ENCODE data around the gene DYRK1B.
"Not testable (repeated sequence)": the region's sequence is repeated elsewhere in the genome, so short reads cannot be mapped to it uniquely, and the experiment has no call there.

The DYRK1B gene

DNA sequence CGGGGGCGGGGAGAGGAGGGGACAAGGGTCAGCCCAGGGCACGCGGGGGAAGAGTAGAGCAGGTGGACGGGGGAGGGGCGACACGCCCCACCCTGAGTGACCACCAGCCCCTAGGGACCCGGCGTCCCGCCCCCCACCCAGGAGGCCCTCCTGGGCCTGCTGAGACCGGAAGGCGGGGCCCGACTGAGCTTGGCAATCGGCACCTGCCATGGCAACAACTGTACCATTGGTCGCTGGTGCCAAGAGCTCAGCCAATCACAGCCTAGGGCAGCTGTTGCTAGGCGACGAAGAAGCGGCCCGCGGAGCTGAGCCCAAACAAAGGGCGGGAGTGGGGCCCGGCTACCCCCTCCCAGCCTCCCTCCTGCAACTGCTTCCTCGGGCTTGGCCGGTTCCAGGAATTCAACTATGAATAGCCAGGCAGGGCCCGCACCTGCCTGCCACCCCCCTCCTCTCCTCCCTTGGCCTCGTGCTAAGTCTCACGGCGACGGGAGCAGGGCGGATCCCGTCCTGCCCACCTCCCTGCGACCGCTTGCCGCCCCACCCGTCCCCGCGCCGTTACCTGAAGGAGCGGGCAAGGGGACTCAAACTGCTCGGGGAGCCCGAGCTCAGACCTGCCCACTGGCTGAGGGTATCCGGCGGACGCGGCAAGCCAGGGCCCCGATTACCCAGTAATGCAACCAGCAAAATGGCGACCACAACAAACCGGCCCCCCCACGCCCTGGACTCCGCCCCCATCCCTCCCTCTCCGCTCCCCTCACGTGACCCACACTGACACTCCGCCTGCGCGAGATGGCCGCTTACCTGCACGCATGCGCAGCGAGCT lies at the start of gene DYRK1B:
TSS of gene DYRK1B (minus strand) at position 699 of the 823 bp plus-strand sequence. CDS start 2,295 bp downstream, outside the sequence.
- peak; percentile 91 to 95 for DNase-seq (ENCODE audit: extremely low read depth in 1 of 2, low read depth in 1 of 2)

GRCh38 chr19:39882645-39883044 lies 48.7 kb upstream of the DYRK1B start:
- not testable (repeated sequence) for DNase-seq (ENCODE audit: extremely low read depth in 1 of 2, low read depth in 1 of 2)

- peak in 1 of 2 donors; percentile 15 for DNase-seq (ENCODE audit: extremely low read depth in 1 of 2, low read depth in 1 of 2)
Measured at GRCh38 chr19:39881495-39882110, 47.6 kb upstream of the DYRK1B start.

DNA sequence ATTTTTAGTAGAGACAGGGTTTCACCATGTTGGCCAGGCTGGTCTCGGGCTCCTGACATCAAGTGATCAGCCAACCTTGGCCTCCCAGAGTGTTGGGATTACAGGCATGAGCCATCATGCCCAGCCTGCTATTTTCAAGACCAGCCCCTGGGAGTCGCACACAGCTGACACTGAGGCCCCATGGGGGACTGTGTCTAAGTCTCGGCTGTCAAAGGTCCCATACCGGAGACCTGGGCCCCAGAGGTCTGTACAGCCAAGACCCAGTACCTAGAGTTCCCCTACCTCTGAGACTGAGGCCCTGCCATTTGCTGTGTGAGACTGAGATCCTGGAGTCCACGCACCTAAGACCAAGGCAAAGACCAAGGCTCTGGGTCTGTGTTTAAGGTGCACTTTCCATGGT lies 46.3 kb upstream of the DYRK1B start:
- DNase-seq (ENCODE audit: extremely low read depth in 1 of 2, low read depth in 1 of 2): not testable (repeated sequence)

GRCh38 chr19:39879796-39880195 lies 45.8 kb upstream of the DYRK1B start:
- DNase-seq (ENCODE audit: extremely low read depth in 1 of 2, low read depth in 1 of 2): not testable (repeated sequence)

DNA sequence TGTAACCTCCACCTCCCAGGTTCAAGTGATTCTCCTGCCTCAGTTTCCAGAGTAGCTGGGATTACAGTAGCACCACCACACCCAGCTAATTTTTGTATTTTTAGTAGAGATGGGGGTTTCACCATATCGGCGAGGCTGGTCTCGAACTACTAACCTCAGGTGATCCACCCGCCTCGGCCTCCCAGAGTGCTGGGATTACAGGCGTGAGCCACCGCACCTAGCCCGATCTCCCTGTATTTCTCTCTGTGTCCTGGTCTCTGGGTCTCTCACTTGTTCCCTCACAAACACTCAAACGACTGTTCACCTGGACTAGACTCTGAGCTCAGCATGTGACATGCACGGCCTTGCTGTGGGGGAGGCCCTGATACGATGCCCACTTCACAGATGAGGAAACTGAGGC lies 44.9 kb upstream of the DYRK1B start:
- not testable (repeated sequence) for DNase-seq (ENCODE audit: extremely low read depth in 1 of 2, low read depth in 1 of 2)

DNA sequence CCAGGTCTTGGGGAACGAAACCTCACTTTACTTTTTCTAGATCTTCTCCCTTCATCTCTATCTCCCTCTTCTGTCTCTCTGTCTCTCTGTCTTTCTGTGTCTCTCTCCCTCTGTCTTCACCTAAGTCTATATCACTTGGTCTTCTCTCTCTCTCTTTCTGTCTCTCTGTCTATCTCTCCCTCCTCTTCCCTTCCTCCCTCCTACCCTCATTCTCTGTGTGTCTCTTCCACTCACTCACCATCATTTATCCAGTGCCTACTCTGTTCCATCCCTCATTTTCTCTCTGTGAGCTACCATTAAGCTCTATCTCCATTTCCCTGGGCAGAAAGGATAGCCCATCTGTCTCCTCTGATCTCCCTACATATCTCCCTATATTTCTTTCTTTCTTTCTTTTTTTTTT lies 44.4 kb upstream of the DYRK1B start:
- DNase-seq (ENCODE audit: extremely low read depth in 1 of 2, low read depth in 1 of 2): no peak

DNA sequence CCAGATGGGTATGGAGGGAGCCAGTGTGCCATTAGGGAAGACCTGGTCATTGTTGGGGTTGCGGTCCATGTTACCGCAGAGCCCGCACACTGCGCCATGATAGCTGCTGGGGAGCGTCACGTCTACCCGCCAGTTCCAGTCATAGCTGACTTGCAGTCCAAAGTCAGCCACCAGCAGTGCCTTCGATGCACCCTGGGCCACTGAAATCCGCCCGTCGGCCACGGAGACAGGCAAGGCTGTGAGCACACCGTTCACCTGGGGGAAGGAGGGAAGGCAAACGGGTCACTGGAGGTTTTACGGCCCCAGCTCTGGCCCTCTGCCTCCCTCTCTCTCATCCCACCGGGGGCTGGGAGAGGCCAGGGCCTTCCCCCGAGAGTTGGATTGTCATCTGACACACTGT lies 44.0 kb upstream of the DYRK1B start:
- not testable (repeated sequence) for DNase-seq (ENCODE audit: extremely low read depth in 1 of 2, low read depth in 1 of 2)

- DNase-seq (ENCODE audit: extremely low read depth in 1 of 2, low read depth in 1 of 2): not testable (repeated sequence)
Measured at GRCh38 chr19:39877488-39877887, 43.5 kb upstream of the DYRK1B start.

DNA sequence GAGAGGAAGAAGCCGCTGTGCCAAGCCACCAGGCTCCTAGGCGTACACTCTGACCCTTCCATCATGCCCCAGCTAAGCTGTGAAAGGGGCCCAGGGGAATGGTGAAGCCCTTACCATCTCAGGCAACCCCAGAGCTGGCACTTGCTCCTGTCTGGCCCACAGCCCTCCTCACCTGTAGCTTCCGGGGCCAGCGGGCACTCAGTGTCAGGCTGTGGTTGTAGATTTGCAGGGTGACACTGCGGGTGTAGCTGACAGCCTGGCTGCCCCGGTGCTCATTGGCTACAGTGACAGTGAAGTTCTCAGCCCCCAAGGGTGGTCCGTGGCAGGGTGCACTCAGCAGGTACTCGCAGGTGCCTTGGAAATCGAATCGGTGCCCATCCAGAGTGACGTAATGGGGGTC lies 42.5 kb upstream of the DYRK1B start:
- not testable (repeated sequence) for DNase-seq (ENCODE audit: extremely low read depth in 1 of 2, low read depth in 1 of 2)

- not testable (repeated sequence) for DNase-seq (ENCODE audit: extremely low read depth in 1 of 2, low read depth in 1 of 2)
Measured at GRCh38 chr19:39875401-39875864, 41.5 kb upstream of the DYRK1B start.

- DNase-seq (ENCODE audit: extremely low read depth in 1 of 2, low read depth in 1 of 2): no peak
Measured at GRCh38 chr19:39874404-39874803, 40.4 kb upstream of the DYRK1B start.

GRCh38 chr19:39873385-39873784 lies 39.4 kb upstream of the DYRK1B start:
- no peak for DNase-seq (ENCODE audit: extremely low read depth in 1 of 2, low read depth in 1 of 2)

GRCh38 chr19:39871886-39872866 lies 38.2 kb upstream of the DYRK1B start:
- DNase-seq (ENCODE audit: extremely low read depth in 1 of 2, low read depth in 1 of 2): no peak

DNA sequence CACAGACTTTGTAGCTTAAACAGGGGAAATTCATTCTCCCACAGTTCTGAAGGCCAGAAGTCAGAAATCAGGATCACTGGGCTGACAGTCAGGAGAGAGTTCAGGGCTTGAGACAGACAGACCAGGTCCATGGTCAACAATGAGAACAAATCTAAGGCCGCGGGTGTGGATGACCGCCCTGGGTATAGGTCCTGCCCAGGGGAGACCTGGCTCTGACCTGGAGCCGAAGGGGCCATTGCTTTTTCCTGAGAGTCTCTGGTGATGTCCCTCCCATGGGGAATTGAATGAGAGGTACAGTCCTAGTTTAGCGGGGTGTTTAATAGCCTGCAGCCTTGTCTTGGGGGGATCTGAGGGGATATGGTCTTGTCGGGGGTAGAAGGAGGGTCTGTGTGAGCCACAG lies 37.4 kb upstream of the DYRK1B start:
- no peak for DNase-seq (ENCODE audit: extremely low read depth in 1 of 2, low read depth in 1 of 2)

DNA sequence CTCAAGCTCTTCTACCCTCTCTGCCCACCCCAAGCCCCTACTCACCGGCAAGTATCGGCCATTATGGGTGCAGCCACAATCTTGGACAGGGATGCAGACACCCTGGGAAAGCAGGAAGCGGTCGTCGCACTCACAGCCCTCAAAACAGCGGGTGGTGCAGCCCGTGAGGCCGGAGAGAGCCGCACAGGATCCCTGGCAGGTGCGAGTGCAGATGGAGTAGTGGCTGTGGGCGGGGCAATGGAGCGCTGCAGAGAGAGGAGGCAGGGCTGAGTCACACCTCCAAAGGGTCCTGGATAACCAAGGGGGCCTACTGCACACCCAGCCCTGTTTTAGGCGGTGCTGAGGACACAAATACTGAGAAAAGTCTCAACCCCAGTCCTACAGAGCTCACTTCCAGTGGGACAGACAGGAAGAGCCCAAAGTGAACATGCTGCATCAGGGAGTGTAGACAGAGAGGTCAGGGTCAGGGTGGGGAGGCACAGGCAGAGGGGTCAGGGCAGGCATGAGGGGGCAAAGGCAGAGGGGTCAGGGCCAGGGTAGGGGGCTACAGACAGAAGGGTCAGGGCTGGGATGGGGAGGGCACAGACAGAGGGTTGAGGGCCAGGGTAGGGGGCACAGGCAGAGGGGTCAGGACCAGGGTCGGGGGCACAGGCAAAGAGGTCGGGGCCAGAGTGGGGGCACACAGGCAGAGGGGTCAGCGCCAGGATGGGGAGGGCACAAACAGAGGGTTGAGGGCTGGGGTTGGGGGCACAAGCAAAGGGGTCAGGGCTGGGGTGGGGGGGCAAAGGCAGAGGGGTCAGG lies 36.4 kb upstream of the DYRK1B start:
- DNase-seq (ENCODE audit: extremely low read depth in 1 of 2, low read depth in 1 of 2): no peak

- no peak for DNase-seq (ENCODE audit: extremely low read depth in 1 of 2, low read depth in 1 of 2)
Measured at GRCh38 chr19:39867952-39868351, 34.0 kb upstream of the DYRK1B start.

DNA sequence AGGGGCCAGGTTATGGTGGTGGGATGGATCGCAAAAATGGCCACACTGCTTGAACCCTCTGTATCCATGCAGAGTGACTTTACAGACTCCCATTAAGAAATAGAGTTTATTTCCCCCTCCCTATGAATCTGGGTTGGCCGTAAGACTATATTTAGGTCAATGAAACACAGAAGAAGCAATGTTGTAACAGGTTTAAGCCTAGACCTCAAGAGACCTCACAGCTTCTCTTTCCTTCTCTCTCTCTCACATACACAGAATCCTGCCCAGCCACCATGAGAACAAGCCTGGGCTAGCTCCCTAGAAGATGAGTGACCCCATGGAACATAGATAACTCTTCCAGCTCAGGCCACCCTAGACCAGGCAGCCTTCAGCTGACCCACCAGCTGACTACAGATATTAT lies 33.2 kb upstream of the DYRK1B start:
- no peak for DNase-seq (ENCODE audit: extremely low read depth in 1 of 2, low read depth in 1 of 2)

GRCh38 chr19:39865953-39866352 lies 32.0 kb upstream of the DYRK1B start:
- DNase-seq (ENCODE audit: extremely low read depth in 1 of 2, low read depth in 1 of 2): no peak

- no peak for DNase-seq (ENCODE audit: extremely low read depth in 1 of 2, low read depth in 1 of 2)
Measured at GRCh38 chr19:39865186-39865585, 31.2 kb upstream of the DYRK1B start.
